Measurements from ENCODE around the gene STX8.

The STX8 gene

GRCh38 chr17:9269350-9270035 is 306.1 kb downstream of the STX8 start:
- TF ChIP-seq CTCF (IDR thresholded peaks at IDR 0.05; ENCODE audit: low read depth, low read length) = no peak
- H3K9me3 ChIP-seq = no peaks in the 10 kb centered on the region

GRCh38 chr17:9268546-9268945 is 307.1 kb downstream of the STX8 start:
- Histone ChIP-seq H3K27me3 (no peaks in the 10 kb centered on the region), H3K9me3 (no peaks in the 10 kb centered on the region), H3K36me3 (no peaks in the 10 kb centered on the region), H3K4me1 (no peaks in the 10 kb centered on the region), H3K4me3 (ENCODE audit: low read depth, low read length) (no peak overlapping the region)
- TF ChIP-seq CTCF (IDR thresholded peaks at IDR 0.05; ENCODE audit: low read depth, low read length) = no peak
- DNase-seq = no peak

More at GRCh38 chr17:9269350-9270035, 306.1 kb downstream of the STX8 start:
- H3K4me3 ChIP-seq (ENCODE audit: low read depth, low read length) = no peak overlapping the region
- no peak for DNase-seq
- no peaks in the 10 kb centered on the region for H3K36me3 ChIP-seq
- no peaks in the 10 kb centered on the region for H3K4me1 ChIP-seq
- no peaks in the 10 kb centered on the region for H3K27me3 ChIP-seq

- Histone ChIP-seq H3K9me3 (no peaks in the 10 kb centered on the region), H3K27me3 (no peaks in the 10 kb centered on the region), H3K4me3 (ENCODE audit: low read depth, low read length) (no peak overlapping the region), H3K4me1 (no peaks in the 10 kb centered on the region), H3K36me3 (no peaks in the 10 kb centered on the region)
- TF ChIP-seq CTCF (IDR thresholded peaks at IDR 0.05; ENCODE audit: low read depth, low read length) = no peak
- DNase-seq = no peak
Measured at GRCh38 chr17:9266697-9267117, 308.9 kb downstream of the STX8 start.

GRCh38 chr17:9266031-9266680 is 309.5 kb downstream of the STX8 start:
- DNase-seq = no peak
- no peaks in the 10 kb centered on the region for H3K9me3 ChIP-seq
- no peak for TF ChIP-seq CTCF (IDR thresholded peaks at IDR 0.05; ENCODE audit: low read depth, low read length)

GRCh38 chr17:9261081-9262012 is 314.3 kb downstream of the STX8 start:
- H3K4me1 ChIP-seq = no peaks in the 10 kb centered on the region
- DNase-seq = no peak
- H3K4me3 ChIP-seq (ENCODE audit: low read depth, low read length) = no peak overlapping the region
- H3K36me3 ChIP-seq = no peaks in the 10 kb centered on the region
- TF ChIP-seq CTCF (IDR thresholded peaks at IDR 0.05; ENCODE audit: low read depth, low read length) = no peak
- H3K9me3 ChIP-seq = no peaks in the 10 kb centered on the region
- H3K27me3 ChIP-seq = no peaks in the 10 kb centered on the region

More at GRCh38 chr17:9266031-9266680, 309.5 kb downstream of the STX8 start:
- H3K27me3 ChIP-seq = no peaks in the 10 kb centered on the region
- no peak overlapping the region for H3K4me3 ChIP-seq (ENCODE audit: low read depth, low read length)
- no peaks in the 10 kb centered on the region for H3K4me1 ChIP-seq
- H3K36me3 ChIP-seq = no peaks in the 10 kb centered on the region
